PC-3 (cell line): ENCODE results near the gene ANXA6. TPM values are rescaled to one million over a fixed set of nuclear protein-coding genes. Genes with fewer than 3 reads are reported as not detected.

Experiments used
- ATAC-seq: fragments of 200-7000 bp; cut with Tn5 transposase; 2 replicates; pipeline ENCODE4 v1.9.1; 2020; ENCODE audit warnings: mild to moderate bottlenecking, moderate library complexity
- BruUV-seq: library from RNA; stranded (reverse); fragments of 400-500 nt; replicated peaks from 2 replicates; lab custom pipeline; 2021; lab: Mats Ljungman, UMichigan
- CTCF ChIA-PET: fragments of 300-600 bp; sonication (Branson Sonifier 250); formaldehyde crosslinking; loops from one replicate; lab custom pipeline; 2022; ENCODE audit warnings: antibody characterized with exemption; lab: Charles Lee
- POLR2A ChIA-PET: fragments of 300-600 bp; sonication (Branson Sonifier 250); formaldehyde crosslinking; loops from one replicate; lab custom pipeline; 2022; ENCODE audit warnings: antibody characterized with exemption; ENCODE audit not compliant: unreplicated experiment; lab: Charles Lee
- DNase-seq: peaks from one replicate; pipeline ENCODE4 v3.0.0-alpha.2; 2015
- H2AFZ ChIP-seq: fragments of 300-600 bp; sonication (generic); 2 replicates; pipeline ENCODE4 v1.6.0; 2016; ENCODE audit warnings: antibody characterized with exemption, low read length
- H3F3A ChIP-seq: fragments of 300-600 bp; sonication (generic); one replicate; pipeline ENCODE4 v1.6.0; 2017; ENCODE audit warnings: antibody characterized with exemption, low read length, control low read depth, mild to moderate bottlenecking; ENCODE audit not compliant: unreplicated experiment
- H3K27ac ChIP-seq: fragments of 300-600 bp; sonication (generic); 2 replicates; pipeline ENCODE4 v1.5.1; 2016; ENCODE audit warnings: mild to moderate bottlenecking, low read length
- H3K27me3 ChIP-seq: fragments of 300-600 bp; sonication (generic); 2 replicates; pipeline ENCODE4 v1.6.1; 2016; ENCODE audit warnings: low read length, mixed read lengths
- H3K36me3 ChIP-seq: fragments of 300-600 bp; sonication (generic); 2 replicates; pipeline ENCODE4 v1.6.1; 2016; ENCODE audit warnings: low read depth, mixed run types, low read length, mixed read lengths
- H3K4me1 ChIP-seq: fragments of 300-600 bp; sonication (generic); 2 replicates; pipeline ENCODE4 v1.5.1; 2016; ENCODE audit warnings: low read length; ENCODE audit not compliant: insufficient read depth
- H3K4me2 ChIP-seq: fragments of 300-600 bp; sonication (generic); 2 replicates; pipeline ENCODE4 v1.6.0; 2016; ENCODE audit warnings: low read length
- H3K4me3 ChIP-seq: fragments of 300-600 bp; sonication (generic); 2 replicates; pipeline ENCODE4 v1.5.1; 2016; ENCODE audit warnings: mild to moderate bottlenecking, low read length, mixed read lengths
- H3K79me2 ChIP-seq: fragments of 300-600 bp; sonication (generic); 2 replicates; pipeline ENCODE4 v1.6.1; 2017; ENCODE audit warnings: low read length, mixed read lengths
- H3K9ac ChIP-seq: fragments of 300-600 bp; sonication (generic); 2 replicates; pipeline ENCODE4 v1.6.0; 2016; ENCODE audit warnings: mild to moderate bottlenecking, low read length
- H3K9me2 ChIP-seq: fragments of 300-600 bp; sonication (generic); replicated peaks from 2 replicates; pipeline ENCODE4 v1.6.1; 2016; ENCODE audit warnings: mixed run types, low read length, mixed read lengths
- H3K9me3 ChIP-seq: fragments of 300-600 bp; sonication (generic); 2 replicates; pipeline ENCODE4 v1.6.1; 2016; ENCODE audit warnings: low read length, mixed read lengths
- H4K20me1 ChIP-seq: fragments of 300-600 bp; sonication (generic); 2 replicates; pipeline ENCODE4 v1.6.1; 2016; ENCODE audit warnings: low read length, mixed read lengths
- EZH2 ChIP-seq: fragments of 300-600 bp; sonication (generic); IDR thresholded peaks from one replicate; pipeline ENCODE4 v1.6.1; 2017; ENCODE audit warnings: antibody characterized with exemption, mild to moderate bottlenecking, low read length; ENCODE audit not compliant: unreplicated experiment
- EZH2phosphoT487 ChIP-seq: fragments of 300-600 bp; sonication (generic); IDR thresholded peaks from 2 replicates; pipeline ENCODE4 v1.6.1; 2018; ENCODE audit warnings: mild to moderate bottlenecking, antibody characterized with exemption, low read length, borderline replicate concordance
- intact Hi-C: fragments of 100-400 bp; cut with micrococcal nuclease; formaldehyde crosslinking; loops from 2 replicates; pipeline ENCODE4 v1.9.0; 2023
- total RNA-seq: library from RNA; depleted of rRNA; stranded (reverse); fragments of >200 nt; gene quantifications from 2 replicates; pipeline ENCODE4 v1.2.3, GENCODE V29; 2014
- TF ChIP-seq, protein P1 (sequence below): fragments of 300-600 bp; sonication (generic); conservative IDR thresholded peaks from 2 replicates; pipeline ENCODE4 v1.5.1; 2017; ENCODE audit warnings: antibody characterized with exemption, low read depth, mild to moderate bottlenecking, low read length

ANXA6 gene
- total RNA-seq, 1 experiment from 2014 or later, result 122 TPM

DNA sequence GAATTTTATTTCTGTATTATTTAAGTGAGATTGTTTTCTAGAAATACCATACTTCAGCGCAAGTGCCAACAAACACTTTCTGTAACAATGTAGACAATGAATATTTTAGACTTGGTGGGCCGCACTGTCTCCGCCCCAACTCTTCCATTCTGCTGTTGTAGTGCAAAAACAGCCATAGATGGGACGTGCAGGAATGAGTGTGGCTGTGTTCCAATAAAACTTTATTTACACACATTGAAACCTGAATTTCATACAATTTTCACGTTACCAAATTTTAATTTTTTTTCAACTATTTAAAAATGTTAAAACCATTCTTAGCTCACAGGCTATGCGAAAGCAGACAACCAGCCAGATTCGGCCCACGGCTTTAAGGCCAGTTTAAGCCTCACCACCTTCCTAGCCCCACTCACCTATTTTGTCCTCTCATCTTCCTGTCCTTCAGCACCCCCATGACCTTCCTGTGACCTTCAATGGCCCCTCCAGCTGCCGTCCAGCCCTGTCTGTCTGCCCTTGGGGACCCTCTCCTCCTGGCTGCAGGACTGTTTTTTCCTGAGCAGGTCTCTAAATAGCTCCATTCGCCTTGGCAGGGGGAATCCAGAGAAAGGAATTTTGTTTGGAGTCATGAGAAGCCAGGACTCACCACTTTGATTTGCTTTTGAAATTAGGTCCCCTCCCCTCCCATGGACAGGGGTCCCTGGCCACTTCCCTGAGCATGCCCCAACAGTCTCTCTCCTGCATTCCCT, 11.2 kb upstream of the ANXA6 start:
- no peaks in the 10 kb centered on the region for H3K9me3 ChIP-seq
- ChIA-PET POLR2A (no interaction called here), CTCF (interaction anchor here (0.8 kb wide), 1 partner anchor 43 kb away, joined by 3 read pairs; no protein-coding TSS in a partner anchor)
- no peak for ATAC-seq
- no peaks in the 10 kb centered on the region for H3F3A ChIP-seq
- no TSS peak for BruUV-seq
- H3K27ac ChIP-seq, result no peak overlapping the region
- no peak overlapping the region for H2AFZ ChIP-seq
- H4K20me1 ChIP-seq, result no peaks in the 10 kb centered on the region
- no peak for DNase-seq
- H3K4me3 ChIP-seq, result no peak overlapping the region
- H3K79me2 ChIP-seq, result no peaks in the 10 kb centered on the region
- no peaks in the 10 kb centered on the region for H3K4me1 ChIP-seq
- no peaks in the 10 kb centered on the region for H3K36me3 ChIP-seq
- no peaks in the 10 kb centered on the region for H3K27me3 ChIP-seq
- H3K9me2 ChIP-seq, result no peaks in the 10 kb centered on the region
- intact Hi-C loops, result loop anchor here (5.0 kb wide), 1 partner anchor 69 kb away; no protein-coding TSS in a partner anchor
- H3K4me2 ChIP-seq, result no peak overlapping the region
- H3K9ac ChIP-seq, result no peak overlapping the region
- TF ChIP-seq EZH2 (no peak), EZH2phosphoT487 (no peak)
- TF ChIP-seq, protein P1, sequence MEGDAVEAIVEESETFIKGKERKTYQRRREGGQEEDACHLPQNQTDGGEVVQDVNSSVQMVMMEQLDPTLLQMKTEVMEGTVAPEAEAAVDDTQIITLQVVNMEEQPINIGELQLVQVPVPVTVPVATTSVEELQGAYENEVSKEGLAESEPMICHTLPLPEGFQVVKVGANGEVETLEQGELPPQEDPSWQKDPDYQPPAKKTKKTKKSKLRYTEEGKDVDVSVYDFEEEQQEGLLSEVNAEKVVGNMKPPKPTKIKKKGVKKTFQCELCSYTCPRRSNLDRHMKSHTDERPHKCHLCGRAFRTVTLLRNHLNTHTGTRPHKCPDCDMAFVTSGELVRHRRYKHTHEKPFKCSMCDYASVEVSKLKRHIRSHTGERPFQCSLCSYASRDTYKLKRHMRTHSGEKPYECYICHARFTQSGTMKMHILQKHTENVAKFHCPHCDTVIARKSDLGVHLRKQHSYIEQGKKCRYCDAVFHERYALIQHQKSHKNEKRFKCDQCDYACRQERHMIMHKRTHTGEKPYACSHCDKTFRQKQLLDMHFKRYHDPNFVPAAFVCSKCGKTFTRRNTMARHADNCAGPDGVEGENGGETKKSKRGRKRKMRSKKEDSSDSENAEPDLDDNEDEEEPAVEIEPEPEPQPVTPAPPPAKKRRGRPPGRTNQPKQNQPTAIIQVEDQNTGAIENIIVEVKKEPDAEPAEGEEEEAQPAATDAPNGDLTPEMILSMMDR, result no peak

DNA sequence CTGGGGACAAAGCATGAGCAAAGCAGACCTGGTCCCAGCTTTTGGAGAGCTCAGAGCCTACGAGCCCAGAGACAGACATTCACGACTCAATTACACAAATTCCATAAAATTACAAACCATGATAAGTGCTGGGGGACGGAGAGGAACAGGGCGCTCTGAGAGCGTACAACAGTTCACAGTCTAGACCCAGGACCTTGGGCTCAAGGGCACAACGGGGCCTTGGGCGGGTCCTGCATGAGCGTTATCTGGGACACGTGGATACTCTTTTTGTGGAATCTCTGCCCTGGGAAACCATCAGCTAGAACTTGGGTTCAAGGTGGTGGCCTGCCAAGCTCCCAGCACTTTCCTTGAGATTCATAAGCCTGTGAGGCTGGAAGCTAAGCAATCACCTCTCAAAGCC, 9.4 kb upstream of the ANXA6 start:
- no peaks in the 10 kb centered on the region for H4K20me1 ChIP-seq
- H3F3A ChIP-seq, result no peaks in the 10 kb centered on the region
- H3K36me3 ChIP-seq, result no peaks in the 10 kb centered on the region
- TF ChIP-seq EZH2, result no peak
- no peak for TF ChIP-seq EZH2phosphoT487
- TF ChIP-seq, protein P1, result no peak
- ChIA-PET CTCF (no interaction called here), POLR2A (interaction anchor here (0.6 kb wide), 1 partner anchor 162 kb away, joined by 5 read pairs; no protein-coding TSS in a partner anchor)
- H3K9ac ChIP-seq, result no peak overlapping the region
- no peaks in the 10 kb centered on the region for H3K27me3 ChIP-seq
- no TSS peak for BruUV-seq
- intact Hi-C loops, result loop anchor here (5.0 kb wide), 1 partner anchor 70 kb away; no protein-coding TSS in a partner anchor
- no peaks in the 10 kb centered on the region for H3K4me1 ChIP-seq
- H3K9me2 ChIP-seq, result no peaks in the 10 kb centered on the region
- no peak overlapping the region for H3K27ac ChIP-seq
- no peak overlapping the region for H3K4me2 ChIP-seq
- no peak for DNase-seq
- ATAC-seq, result no peak
- no peaks in the 10 kb centered on the region for H3K9me3 ChIP-seq
- no peak overlapping the region for H3K4me3 ChIP-seq
- H2AFZ ChIP-seq, result no peak overlapping the region
- no peaks in the 10 kb centered on the region for H3K79me2 ChIP-seq
